Tibial nerve (tissue), 3 donors: ENCODE results near the gene GALNT6.

Source experiments
- POLR2A ChIP-seq, 2 donors: fragments of 450-650 bp; IDR thresholded peaks; one replicate each; pipeline ENCODE4 v1.6.1; 2017; ENCODE audit warnings: antibody characterized with exemption in 2 of 2, mild to moderate bottlenecking in 2 of 2, moderate library complexity in 2 of 2
- TF ChIP-seq, protein P1 (sequence below), 5 experiments: fragments of 200-600 bp in 3 of 5; fragments of 450-650 bp in 2 of 5; sonication (generic) in 3 of 5; IDR thresholded peaks; one replicate each; pipeline ENCODE4 v1.5.1; 2016 to 2019; ENCODE audit warnings: antibody characterized with exemption in 5 of 5, mild to moderate bottlenecking in 3 of 5, moderate library complexity in 2 of 5

DNA sequence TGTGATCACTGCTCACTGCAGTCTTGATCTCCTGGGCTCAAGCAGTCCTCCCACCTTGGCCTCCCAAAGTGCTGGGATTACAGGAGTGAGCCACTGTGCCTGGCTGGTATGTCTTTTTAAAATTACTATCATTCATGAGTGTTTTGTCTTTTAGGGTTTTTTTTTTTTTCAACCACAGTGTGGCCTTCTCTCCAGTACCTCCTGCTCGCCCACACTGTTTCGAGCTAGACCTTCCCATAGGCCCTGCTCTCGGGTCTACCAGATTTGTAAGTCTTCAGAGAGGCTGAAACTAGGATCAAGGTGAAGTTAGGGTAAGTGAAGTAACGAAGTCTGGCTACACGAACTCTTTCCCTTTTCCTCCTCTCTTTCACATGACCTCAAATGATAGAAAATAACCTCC is 68.8 kb downstream of the GALNT6 start:
- TF ChIP-seq, protein P1, sequence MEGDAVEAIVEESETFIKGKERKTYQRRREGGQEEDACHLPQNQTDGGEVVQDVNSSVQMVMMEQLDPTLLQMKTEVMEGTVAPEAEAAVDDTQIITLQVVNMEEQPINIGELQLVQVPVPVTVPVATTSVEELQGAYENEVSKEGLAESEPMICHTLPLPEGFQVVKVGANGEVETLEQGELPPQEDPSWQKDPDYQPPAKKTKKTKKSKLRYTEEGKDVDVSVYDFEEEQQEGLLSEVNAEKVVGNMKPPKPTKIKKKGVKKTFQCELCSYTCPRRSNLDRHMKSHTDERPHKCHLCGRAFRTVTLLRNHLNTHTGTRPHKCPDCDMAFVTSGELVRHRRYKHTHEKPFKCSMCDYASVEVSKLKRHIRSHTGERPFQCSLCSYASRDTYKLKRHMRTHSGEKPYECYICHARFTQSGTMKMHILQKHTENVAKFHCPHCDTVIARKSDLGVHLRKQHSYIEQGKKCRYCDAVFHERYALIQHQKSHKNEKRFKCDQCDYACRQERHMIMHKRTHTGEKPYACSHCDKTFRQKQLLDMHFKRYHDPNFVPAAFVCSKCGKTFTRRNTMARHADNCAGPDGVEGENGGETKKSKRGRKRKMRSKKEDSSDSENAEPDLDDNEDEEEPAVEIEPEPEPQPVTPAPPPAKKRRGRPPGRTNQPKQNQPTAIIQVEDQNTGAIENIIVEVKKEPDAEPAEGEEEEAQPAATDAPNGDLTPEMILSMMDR (IDR thresholded peaks at IDR 0.05): no peak
- TF ChIP-seq POLR2A (IDR thresholded peaks at IDR 0.05): no peak
